NK-92 (cell line): ENCODE measurements around the gene RUNX2.

Experiments
- DNase-seq: peaks from one replicate; lab custom pipeline; 2025; ENCODE audit not compliant: unreplicated experiment; lab: John Stamatoyannopoulos, UW

Gene RUNX2

DNA sequence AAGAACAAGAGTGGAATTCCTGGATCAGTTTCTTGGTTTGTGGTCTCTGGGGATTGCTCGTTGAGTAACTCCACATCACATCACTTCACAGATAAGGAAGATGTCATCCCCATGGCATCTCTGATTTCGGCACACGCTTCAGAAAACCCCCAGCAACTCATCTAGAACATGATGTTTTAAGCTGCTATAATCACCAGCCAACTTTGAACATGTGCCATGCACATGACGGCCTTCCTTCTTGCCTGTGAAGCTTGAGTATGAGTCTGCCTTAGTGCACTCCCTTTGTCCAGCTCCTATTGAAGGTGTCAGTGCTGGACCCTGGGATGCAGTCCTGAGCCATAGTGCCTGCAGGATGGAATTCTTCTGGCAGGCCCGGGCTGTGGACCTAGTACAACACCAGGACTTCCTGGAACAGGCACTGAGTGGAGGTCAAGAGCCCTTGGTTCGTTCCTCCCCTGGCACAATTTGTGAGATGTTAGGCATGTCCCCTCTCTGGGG, 281.1 kb downstream of the RUNX2 start:
- DNase-seq = no peak

DNA sequence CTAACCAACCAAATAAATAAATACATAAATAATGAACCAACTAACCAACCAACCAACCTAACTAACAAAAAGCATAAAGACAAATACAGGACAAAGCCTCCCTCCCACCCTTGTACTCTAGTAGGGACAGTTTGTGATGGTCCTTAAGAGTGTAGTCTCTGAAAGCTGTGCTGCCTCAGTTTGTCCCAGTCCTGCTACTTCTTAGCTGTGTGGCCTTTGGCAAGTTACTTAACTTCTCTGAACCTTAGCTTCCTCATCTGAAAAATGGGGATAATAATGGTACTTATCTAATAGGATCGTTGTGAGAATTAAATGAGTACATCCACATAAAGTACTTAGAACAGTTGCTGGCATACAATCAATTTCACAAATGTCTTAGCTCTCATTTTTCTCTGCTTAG, 282.2 kb downstream of the RUNX2 start:
- DNase-seq = no peak

DNA sequence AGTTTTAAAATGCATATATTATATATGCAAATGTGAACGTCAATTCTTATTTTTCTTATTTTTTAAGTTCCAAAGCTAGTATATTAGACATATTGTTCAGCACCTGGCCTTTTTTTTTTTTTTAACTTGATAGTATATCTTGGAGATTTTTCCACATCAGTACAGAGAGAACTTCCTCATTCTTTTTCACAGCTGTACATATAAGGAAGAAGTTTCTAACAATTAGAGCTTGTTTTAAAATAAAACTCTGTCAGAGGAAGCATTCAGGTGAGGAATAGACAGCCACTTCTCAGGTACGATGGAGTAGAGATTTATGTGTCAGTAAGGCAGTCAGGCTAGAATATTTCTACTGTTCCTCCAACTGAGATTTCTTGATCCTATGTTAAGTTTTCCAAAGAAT, 282.7 kb downstream of the RUNX2 start:
- no peak for DNase-seq

DNA sequence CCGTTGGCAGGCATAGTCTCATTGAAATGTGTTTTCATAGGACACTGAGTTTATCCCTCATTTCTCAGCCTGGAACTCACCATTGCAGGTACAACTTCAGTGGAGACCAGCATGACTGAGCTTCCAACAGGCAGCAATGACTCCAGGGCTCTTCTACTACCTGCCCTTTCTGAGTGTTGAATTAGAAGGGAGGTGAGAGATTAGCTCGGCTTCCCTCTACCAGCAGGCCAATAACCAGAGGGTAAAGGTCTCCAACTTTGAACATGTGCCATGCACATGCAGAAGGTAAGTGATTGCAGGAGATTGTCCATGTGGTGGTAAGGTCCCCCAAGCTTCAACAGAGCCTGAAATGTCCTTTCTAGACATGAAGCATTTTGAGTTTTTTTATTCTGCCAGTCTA, 283.4 kb downstream of the RUNX2 start:
- DNase-seq = no peak

DNA sequence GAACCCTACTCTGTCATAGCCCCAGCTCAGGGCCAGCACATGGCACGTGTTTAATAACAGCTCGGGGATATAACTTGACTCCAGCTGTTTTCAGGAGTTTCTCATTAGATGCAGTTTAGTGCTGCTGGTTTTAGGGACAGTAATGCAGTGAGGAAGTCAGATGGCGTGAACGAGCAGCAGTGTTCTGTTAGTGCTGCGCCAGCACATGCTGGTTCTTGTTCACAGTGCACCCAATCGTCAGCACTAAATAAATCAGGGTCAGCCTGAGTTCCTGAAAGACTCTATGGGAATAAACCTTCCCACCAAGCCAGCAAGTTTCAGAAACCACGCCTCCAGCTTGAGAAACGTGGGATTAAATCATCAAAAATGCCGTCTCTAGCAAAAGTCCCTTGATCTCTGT, 285.5 kb downstream of the RUNX2 start:
- DNase-seq = no peak

DNA sequence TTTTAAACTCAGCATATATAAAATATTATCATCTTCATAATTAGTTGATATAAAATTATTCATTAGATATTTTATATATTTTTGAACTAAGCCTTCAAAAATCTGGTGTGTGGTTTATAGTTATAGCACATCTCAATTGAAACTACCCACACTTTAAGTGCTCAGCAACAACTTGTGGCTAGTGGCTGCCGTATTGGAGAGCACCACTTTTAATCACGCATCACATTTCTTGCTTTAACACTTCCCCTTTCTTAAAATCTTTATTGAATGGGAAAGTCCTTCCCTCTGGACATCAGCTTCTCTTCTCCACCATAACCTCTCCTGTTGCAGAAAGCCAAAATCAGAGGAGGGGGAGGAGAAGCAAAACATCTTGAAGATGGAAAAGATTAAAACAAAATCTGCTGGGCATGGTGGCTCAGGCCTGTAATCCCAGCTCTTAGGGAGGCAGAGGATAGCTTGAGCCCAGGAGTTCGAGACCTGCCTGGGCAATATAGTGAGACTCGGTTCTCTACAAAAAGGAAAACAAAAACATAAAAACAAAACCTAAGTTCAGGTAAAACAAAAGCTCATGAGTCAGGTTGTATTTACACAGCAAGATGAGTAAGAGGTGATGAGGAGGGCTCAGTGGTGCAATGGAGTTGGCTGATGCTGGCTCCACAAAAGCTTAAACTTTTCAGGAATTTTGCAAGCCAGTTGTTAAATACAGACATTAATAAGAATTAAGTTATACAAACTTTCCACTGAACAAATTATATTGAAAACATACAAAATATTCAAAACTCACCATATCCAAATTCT, 286.6 kb downstream of the RUNX2 start:
- DNase-seq = no peak

DNA sequence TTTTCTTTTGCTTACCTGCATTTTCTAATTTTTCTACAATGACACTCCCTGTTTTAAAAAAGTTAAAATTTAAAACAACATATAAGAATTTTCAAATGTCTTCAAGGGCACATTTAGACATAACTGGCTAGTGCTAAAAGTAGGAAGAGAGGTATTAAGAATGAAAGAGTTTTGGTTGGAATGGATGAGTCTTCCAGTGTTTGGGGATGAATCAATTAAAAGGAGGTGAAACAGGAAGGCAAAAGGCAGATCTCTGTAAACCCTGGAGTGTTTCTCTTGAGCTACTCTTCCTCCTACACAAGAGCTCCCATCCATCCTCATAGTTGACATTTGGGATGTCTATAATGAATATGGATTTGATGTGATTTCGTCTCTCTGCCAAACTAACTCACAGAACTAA, 288.1 kb downstream of the RUNX2 start:
- no peak for DNase-seq

DNA sequence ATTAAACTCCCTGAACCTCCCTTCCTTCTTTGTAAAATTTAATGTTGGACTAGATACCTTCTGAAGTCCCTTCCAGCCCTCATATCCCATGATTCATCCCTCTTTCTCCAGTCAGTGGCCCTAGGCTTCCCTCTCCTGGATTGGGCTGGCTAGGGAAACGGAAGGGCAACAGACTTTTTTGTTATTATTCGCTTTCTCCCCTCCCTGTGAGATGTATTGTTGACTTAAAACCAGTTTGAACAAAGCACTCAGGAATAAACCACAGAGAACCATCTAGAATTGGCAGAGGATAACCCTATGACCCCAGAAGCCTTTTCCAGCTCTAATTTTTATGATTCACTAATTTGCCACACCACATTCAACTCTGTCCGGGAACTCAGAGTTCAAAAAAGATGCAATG, 289.3 kb downstream of the RUNX2 start:
- no peak for DNase-seq

DNA sequence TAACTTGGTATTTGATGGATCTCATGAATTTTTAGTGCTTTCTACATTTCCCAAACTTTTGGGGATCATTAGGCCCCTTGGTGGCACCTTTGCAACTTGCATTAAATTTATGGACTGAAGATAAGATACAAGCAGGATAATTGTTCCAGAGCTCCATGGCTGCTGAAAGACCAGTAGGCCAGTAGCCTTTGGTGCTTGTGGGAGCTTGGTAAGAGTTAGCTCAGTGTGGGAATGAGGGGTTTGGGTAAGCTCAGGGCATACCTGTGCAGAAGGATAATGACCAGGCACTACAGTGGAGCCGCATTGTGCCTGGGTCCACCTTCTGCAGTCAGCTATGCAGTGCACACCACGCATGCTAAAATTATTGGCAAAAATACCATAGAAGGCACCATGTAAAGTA, 290.1 kb downstream of the RUNX2 start:
- DNase-seq = no peak

DNA sequence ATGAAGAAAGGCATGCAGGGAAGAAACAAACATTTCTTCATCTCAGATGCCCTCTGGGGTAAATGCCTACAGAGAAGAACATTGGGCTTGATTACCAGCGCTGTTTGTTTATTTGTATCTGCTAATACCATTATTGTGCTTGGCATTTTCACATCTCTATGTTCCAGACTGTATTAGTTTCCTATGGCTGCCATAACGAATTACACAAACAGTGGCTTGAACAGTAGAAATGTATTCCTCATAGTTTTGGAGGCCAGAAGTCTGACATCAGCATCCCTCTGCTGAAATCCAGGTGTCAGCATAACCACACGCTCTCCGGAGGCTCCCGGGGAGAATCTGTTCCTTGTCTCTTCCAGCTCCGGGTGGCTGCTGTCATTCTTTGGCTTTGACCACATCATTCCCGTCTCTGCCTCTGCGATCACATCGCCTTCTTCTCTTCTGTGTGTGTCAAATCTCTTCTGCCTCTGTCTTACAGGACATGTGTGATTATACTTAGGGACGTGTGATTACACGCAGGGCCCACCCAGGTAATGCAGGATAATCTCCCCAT, 291.2 kb downstream of the RUNX2 start:
- DNase-seq = no peak

DNA sequence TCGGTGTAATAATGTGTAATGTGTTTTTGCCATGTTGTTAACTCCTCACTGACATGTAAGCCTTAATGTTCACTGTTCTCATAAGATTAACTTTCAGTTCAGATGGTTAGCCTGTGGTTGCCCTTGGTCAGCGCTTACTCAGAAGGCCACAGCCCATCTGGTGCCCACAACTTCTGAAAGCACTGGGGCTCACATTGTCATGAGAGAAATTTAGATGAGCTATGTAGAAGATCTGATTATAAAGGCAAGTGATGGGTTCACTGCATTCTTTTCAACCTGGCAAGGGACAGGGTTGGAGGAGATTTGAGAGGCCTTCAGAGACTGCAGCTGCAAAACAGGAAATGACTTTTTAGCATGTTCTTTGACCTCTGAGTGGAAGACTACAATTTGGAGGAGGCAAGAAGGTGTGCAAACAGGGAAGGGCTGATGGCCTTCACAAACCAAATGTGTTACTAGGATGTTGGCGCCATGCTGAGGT, 291.9 kb downstream of the RUNX2 start:
- no peak for DNase-seq

DNA sequence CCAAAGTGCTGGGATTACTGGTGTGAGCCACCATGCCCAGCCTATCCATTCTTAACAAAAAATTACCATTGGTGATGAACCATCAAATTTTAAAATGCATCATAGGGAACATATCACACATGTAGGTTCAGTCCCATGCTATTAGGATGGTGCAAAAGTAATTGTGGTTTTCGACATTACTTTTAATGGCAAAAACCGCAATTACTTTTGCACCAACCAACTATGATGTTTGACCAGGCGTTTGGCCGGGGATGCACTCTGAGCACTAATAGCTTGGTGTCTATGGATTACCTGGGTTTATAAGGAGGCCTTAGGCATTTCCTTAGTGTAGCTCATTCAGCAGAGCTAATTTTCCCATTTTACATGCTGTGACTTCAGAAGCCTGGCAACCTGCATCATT, 296.1 kb downstream of the RUNX2 start:
- no peak for DNase-seq

DNA sequence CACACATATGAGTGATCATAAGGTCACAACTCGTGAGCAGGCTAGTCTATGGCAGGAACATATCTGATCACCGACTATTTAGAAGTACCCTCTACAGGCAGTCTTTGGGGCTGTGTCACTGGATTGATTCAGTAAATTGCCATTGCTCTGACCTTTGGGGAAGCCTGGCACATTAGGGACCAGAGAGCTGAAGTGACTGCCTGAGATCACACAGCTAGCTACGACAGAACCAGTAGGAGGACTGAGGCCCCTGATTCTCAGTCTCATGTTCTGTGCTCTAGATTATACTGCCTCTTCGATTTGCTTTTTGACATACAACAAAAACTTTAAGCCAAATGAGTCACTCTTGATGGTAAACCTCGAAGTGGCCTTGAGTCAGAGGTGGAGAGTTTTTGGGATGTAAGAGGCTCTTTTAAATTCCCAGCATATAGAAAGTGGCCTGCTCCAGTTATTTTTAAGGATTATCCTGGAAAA, 297.1 kb downstream of the RUNX2 start:
- DNase-seq = no peak

DNA sequence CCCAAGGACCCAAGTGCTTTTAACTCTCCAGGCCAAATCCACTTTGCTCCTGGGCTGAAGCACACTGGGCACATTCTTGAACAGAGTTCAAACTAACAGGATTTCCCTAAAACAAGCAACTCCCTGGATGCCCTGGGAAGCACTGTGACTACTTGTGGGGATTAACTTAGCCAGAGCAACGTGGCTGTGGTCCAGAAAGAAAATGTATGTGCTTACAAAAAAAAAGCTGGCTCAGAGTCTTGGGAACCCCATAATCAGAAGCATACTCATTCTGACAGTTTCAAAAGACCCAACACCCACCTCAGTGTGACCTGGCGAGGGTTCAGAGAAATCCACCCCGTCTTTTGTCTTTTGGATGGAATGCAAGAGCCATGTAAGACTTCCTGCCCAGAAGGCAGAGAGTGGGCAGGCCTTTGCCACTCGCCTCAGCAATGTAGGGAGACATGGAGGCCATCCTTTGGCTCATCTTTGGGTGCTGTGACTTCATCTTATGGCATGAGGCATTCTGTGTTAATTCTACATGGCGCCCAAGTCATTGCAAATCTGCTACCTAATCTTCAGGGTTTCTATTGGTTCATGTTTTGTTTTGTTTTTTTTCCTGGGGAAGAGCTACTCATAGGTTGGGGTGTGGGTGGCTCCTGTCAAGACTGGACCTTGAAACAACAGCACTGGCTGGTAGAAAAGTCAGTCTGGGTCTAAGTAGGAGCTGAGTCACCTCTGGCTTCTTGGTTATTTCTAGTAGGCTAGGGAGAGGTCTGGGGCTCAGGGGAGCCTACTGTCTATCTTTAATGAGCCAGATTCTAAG, 298.2 kb downstream of the RUNX2 start:
- DNase-seq = no peak

DNA sequence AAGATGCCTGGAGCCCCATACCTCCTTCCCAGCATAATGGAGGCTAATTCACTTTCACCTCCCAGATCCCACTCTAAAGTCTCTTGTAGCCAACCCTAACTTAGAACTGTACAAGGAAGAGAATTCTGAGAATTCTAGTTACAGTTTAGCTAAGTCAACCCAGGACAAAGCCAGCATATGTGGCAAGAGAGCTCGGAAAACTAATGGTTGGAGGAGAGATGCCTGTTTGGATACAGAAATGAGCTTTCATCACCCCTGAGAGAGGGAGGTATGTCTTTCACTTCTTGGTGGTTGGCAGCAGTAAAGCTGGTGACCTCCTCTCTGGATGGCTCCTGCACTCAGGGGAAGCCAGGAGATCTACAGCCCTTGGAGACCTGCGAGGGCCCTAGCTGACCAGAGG, 302.2 kb downstream of the RUNX2 start:
- no peak for DNase-seq

DNA sequence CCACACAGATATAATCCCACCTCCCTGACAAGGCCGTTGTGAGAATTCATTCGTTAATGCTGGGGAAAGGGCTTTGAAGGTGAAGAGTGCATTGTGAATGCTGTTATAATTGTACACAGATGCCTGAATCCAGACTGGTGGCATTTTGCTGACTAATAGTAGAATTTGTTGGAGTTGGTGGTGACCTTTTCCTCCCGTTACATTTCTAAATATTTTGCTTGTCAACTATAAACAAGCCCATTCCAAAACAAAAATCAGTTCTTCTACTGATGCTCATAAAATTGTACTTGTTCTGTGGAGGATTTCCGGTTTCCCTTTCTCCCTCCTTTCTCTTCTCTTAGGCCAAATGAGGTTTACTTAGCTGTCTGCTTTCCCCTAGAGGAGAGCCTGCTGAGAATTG, 302.7 kb downstream of the RUNX2 start:
- DNase-seq = no peak

DNA sequence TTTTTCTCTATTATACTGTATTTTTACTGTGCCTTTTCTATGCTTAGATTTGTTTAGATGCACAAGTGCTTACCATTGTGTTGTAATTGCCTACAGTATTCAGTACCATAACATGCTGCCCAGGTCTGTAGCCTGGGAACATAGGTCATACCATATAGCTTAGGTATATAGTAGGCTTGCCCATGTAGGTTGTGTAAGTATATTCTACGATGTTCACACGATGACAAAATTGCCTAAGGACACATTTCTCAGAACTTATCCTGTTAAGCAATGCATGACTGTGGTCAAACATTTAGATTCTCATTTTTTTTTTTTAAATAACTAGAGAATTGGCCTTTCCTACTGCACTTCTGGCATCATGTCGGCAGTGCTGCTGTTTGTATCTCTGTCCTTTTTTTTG, 303.3 kb downstream of the RUNX2 start:
- DNase-seq = no peak

DNA sequence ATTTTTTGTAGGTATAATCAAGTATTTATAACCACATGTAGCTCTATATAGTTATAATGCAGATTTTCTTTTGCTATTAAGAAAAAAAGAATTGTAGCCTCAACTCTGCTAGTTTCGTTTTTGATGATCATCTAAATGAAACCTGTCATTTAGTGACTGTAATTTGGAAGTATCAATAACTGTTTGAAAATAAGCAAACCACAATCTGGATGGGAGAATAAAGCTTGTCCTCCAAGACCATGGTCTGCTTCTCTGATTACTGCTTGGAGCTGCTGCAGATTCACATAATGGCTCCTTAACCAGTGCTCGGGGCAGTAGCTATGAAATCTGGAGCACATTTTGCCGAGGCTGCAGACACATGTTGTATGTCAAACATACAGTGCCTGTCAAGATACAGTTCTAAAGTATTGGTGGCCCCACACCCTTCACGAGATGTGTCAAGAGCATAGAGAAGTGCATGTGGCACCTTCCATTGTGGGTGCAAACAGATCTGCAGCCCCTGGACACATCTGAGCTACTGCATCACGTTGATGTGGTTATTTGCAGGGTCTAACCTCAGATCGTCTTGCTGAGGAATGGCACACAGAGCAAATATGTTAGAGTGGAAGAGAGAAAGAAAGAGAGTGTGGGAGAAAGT, 305.3 kb downstream of the RUNX2 start:
- DNase-seq = no peak

DNA sequence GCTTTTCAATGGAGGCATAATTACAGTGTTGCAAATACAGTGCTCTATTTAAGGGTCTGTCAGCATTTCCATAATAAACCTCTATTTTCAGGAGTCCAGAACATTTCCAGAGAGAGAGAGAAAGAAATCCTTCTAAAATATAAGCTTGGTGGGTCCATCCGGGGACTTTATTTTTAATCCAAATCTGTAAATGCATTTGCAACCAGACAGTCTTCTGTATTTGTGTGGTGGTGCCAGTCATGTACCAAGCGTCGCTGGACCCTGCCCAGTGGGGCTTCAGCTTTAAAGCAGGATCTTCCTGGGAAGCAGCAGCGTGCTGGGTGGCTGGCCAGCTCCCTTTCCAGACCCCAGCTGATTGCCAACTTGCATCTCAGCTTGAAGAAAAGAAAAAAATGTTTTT, 306.1 kb downstream of the RUNX2 start:
- no peak for DNase-seq

DNA sequence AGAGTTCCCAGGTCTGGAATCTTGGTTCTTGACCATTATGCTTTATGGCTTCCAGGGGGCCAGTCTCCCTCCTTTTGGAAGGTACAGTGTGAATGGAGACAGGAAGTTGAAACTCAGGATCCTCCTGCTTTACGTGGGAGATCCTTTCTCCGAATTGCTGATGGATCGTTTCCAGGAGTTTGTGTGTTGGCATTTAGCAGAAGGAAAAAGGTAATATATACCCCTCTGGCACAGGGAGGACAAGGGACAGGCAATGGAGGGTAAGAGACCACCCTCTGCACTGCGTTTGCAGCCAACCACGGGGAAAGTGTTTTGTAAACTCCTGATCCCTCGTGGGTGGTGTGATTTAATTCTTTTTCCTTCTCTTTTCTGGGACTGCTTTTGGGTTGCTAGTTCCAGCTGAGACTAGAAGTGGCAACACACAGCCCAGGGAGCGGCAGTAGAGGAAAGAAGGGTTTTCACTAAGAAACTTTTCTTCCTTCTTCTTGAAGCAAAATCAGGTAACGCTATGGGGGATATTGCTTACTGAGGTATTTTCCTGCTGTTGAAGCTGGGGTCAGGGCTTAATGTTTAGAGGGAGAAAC, 307.2 kb downstream of the RUNX2 start:
- no peak for DNase-seq

DNA sequence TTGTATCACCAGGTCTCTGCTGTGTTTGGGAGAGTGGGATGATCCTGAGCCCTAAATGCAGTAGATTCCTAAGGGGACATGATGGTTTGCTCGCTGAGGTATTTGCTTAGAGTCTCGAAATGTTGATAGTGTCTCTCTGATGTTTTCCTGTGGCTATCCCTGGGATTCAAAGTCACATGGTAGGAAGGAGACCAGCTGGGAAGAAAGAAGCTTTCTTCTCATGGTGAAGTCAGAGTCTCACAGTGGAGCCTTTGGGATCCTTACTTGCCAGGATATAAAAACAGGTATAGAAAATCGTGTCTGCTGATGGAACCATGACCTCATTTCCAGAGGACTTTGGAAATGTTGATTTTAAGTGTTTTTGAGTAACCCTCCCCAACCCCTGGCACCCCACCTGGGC, 308.9 kb downstream of the RUNX2 start:
- no peak for DNase-seq
